HepG2 (cell line): ENCODE measurements around the gene GGNBP2. TPM values are rescaled to one million over a fixed set of nuclear protein-coding genes. Genes with fewer than 3 reads are reported as not detected.

Experiments
- ARNT ChIP-seq: fragments of 450-650 bp; IDR thresholded peaks from 2 replicates; pipeline ENCODE4 v1.6.1; 2017
- ELF1 ChIP-seq: sonication (generic); formaldehyde crosslinking; IDR thresholded peaks from 2 replicates; pipeline ENCODE4 v1.4.0; 2020; ENCODE audit warnings: missing genetic modification reagents
- ELF4 ChIP-seq: sonication (generic); formaldehyde crosslinking; IDR thresholded peaks from 2 replicates; pipeline ENCODE4 v1.5.0; 2020; ENCODE audit warnings: missing genetic modification reagents, mild to moderate bottlenecking, moderate library complexity, borderline replicate concordance
- ERF ChIP-seq: IDR thresholded peaks from 2 replicates; pipeline ENCODE4 v1.6.1; 2018; ENCODE audit warnings: missing biosample characterization, missing genetic modification reagents
- HES4 ChIP-seq: sonication (generic); formaldehyde crosslinking; IDR thresholded peaks from 2 replicates; pipeline ENCODE4 v1.9.0; 2021; ENCODE audit warnings: mild to moderate bottlenecking, missing genetic modification reagents, borderline replicate concordance
- HNRNPH1 ChIP-seq: fragments of 200-400 bp; formaldehyde crosslinking; optimal IDR thresholded peaks from 2 replicates; pipeline ENCODE3; 2017; ENCODE audit warnings: mild to moderate bottlenecking, low read depth, low read length
- KDM4B ChIP-seq: sonication (generic); formaldehyde crosslinking; IDR thresholded peaks from 2 replicates; pipeline ENCODE4 v1.4.0; 2020; ENCODE audit warnings: missing genetic modification reagents
- KMT2A ChIP-seq: sonication (generic); formaldehyde crosslinking; IDR thresholded peaks from 2 replicates; pipeline ENCODE4 v1.4.0; 2020; ENCODE audit warnings: missing genetic modification reagents
- PHB2 ChIP-seq: fragments of 450-650 bp; IDR thresholded peaks from 2 replicates; pipeline ENCODE4 v1.6.1; 2018; ENCODE audit not compliant: partially characterized antibody
- ZBTB44 ChIP-seq: sonication (generic); formaldehyde crosslinking; IDR thresholded peaks from 2 replicates; pipeline ENCODE4 v1.4.0; 2020; ENCODE audit warnings: missing genetic modification reagents
- ZNF138 ChIP-seq: sonication (generic); formaldehyde crosslinking; IDR thresholded peaks from 2 replicates; pipeline ENCODE4 v1.5.0; 2020; ENCODE audit warnings: mild to moderate bottlenecking, low read depth, missing genetic modification reagents
- ZNF234 ChIP-seq: sonication (generic); formaldehyde crosslinking; conservative IDR thresholded peaks from 2 replicates; pipeline ENCODE4 v1.5.1; 2020; ENCODE audit warnings: mild to moderate bottlenecking, missing genetic modification reagents
- ZNF382 ChIP-seq: sonication (generic); formaldehyde crosslinking; IDR thresholded peaks from 2 replicates; pipeline ENCODE4 v1.5.0; 2020; ENCODE audit warnings: missing genetic modification reagents, mild to moderate bottlenecking, borderline replicate concordance
- ZNF407 ChIP-seq: sonication (generic); formaldehyde crosslinking; IDR thresholded peaks from one replicate; pipeline ENCODE4 v1.5.1; 2020; ENCODE audit warnings: mild to moderate bottlenecking, missing genetic modification reagents; ENCODE audit errors: not compliant biosample characterization
- ZNF414 ChIP-seq: sonication (generic); formaldehyde crosslinking; IDR thresholded peaks from 2 replicates; pipeline ENCODE4 v1.5.0; 2020; ENCODE audit warnings: missing genetic modification reagents
- ZNF549 ChIP-seq: sonication (generic); formaldehyde crosslinking; IDR thresholded peaks from 2 replicates; pipeline ENCODE4 v1.5.0; 2020; ENCODE audit warnings: missing genetic modification reagents
- ZNF670 ChIP-seq: sonication (generic); formaldehyde crosslinking; IDR thresholded peaks from 2 replicates; pipeline ENCODE4 v1.8.0; 2022; ENCODE audit warnings: mild to moderate bottlenecking, missing genetic modification reagents, borderline replicate concordance
- ZNF83 ChIP-seq: sonication (generic); formaldehyde crosslinking; IDR thresholded peaks from 2 replicates; pipeline ENCODE4 v1.4.0; 2020; ENCODE audit warnings: missing genetic modification reagents, mild to moderate bottlenecking, borderline replicate concordance
- ZNF878 ChIP-seq: sonication (generic); formaldehyde crosslinking; IDR thresholded peaks from 2 replicates; pipeline ENCODE4 v1.8.1; 2023; ENCODE audit warnings: mild to moderate bottlenecking, missing genetic modification reagents, moderate library complexity
- polyA plus RNA-seq, 8 experiments: library from polyadenylated mRNA; depleted of rRNA in 3 of 8; stranded (reverse) in 7 of 8; unstranded in 1 of 8; fragments of >200 nt; fragmentation: Illumina TruSeq in 4 of 8; extraction: Trizol in 4 of 8; gene quantifications; 2 replicates each; pipeline versions ENCODE4 v1.2.1 to v1.2.3, GENCODE V29; 2011 to 2016; ENCODE audit warnings: low read depth in 4 of 8, missing spikeins in 1 of 8, mixed read lengths in 1 of 8; ENCODE audit not compliant: insufficient read depth in 1 of 8
- total RNA-seq, 5 experiments: library from RNA; depleted of rRNA; stranded (reverse); fragments of >200 nt; fragmentation: Illumina TruSeq; extraction: Trizol; gene quantifications; 2 replicates each; pipeline ENCODE4 v1.2.3, GENCODE V29; 2016; ENCODE audit warnings: low read depth in 1 of 5

Gene GGNBP2
- total and polyA plus RNA-seq, 2 of the 13 experiments (the other 11 are each of a cell fraction or from before 2014, with no cell fraction given), result 53.3 to 84.2 TPM

- TF ChIP-seq ZNF407 (CRISPR knock-in tag), result no peak
- TF ChIP-seq ELF1, result peak; percentile 65
- TF ChIP-seq ZBTB44 (CRISPR knock-in tag), result peak; percentile 36; the same call in 1 of the 2 replicates
- no peak for TF ChIP-seq ELF4 (CRISPR knock-in tag)
- 0 out of 2 replicates have a peak, but pooled peaks have one; percentile 37 for TF ChIP-seq ZNF83 (CRISPR knock-in tag)
- TF ChIP-seq ZNF670 (CRISPR knock-in tag), result peak; percentile 40; the same call in 1 of the 2 replicates
- TF ChIP-seq ZNF234, result 0 out of 2 replicates have a peak, but pooled peaks have one; percentile 25
- TF ChIP-seq ZNF382, result no peak
- TF ChIP-seq ARNT, result no peak
- TF ChIP-seq ZNF878, result 0 out of 2 replicates have a peak, but pooled peaks have one; percentile 45
- peak; percentile 97 for TF ChIP-seq KMT2A (CRISPR knock-in tag)
- TF ChIP-seq KDM4B (CRISPR knock-in tag), result peak; percentile 60; the same call in 1 of the 2 replicates
- no peak for TF ChIP-seq ZNF414
- TF ChIP-seq HNRNPH1, result no peak
- TF ChIP-seq ZNF138, result peak; percentile 46; the same call in 1 of the 2 replicates
- no peak for TF ChIP-seq ZNF549
- TF ChIP-seq ERF (CRISPR knock-in tag), result no peak
- TF ChIP-seq PHB2, result no peak
- TF ChIP-seq HES4, result peak; percentile 74; the same call in 1 of the 2 replicates
Observed at GRCh38 chr17:36545465-36546417, 1.0 kb downstream of the GGNBP2 start (continued).
